H1 (cell line): ENCODE results near the gene PGP. TPM values are rescaled to one million over a fixed set of nuclear protein-coding genes. Genes with fewer than 3 reads are reported as not detected.
A peak's percentile ranks its signal among the peaks of the same experiment; 100 is the strongest.

Source experiments
- CTCF ChIA-PET: fragments of 300-600 bp; sonication (Branson Sonifier 250); formaldehyde crosslinking; loops from one replicate; lab custom pipeline; 2021; ENCODE audit not compliant: partially characterized antibody; lab: Charles Lee
- POLR2A ChIA-PET: fragments of 300-600 bp; sonication (Branson Sonifier 250); formaldehyde crosslinking; loops from one replicate; lab custom pipeline; 2021; ENCODE audit warnings: inconsistent platforms; ENCODE audit not compliant: partially characterized antibody; lab: Charles Lee
- DNase-seq, 2 experiments: peaks; one replicate each; pipeline versions ENCODE4 v3.0.0 to v3.0.0-alpha.2; 2010 to 2022; ENCODE audit warnings: low spot score in 2 of 2, low read depth in 1 of 2, mixed read lengths in 1 of 2
- FAIRE-seq: peaks from 2 replicates; lab custom pipeline; 2011; peaks lifted over from hg19 to GRCh38; lab: Jason Lieb, UNC
- H2AFZ ChIP-seq: 2 replicates; pipeline ENCODE4 v1.8.1; 2012; ENCODE audit warnings: low read length, inconsistent platforms
- H2AK5ac ChIP-seq: 2 replicates; pipeline ENCODE4 v1.6.1; 2013; ENCODE audit warnings: low read depth, low read length
- H2BK120ac ChIP-seq: replicated peaks from 2 replicates; pipeline ENCODE3; 2013; ENCODE audit warnings: low read depth, low read length, inconsistent platforms
- H2BK12ac ChIP-seq: 2 replicates; pipeline ENCODE4 v1.6.1; 2013; ENCODE audit warnings: low read depth, low read length
- H2BK15ac ChIP-seq: 2 replicates; pipeline ENCODE4 v1.6.1; 2013; ENCODE audit warnings: low read length
- H2BK20ac ChIP-seq: 2 replicates; pipeline ENCODE4 v1.6.1; 2013; ENCODE audit warnings: low read length
- H2BK5ac ChIP-seq: 2 replicates; pipeline ENCODE4 v1.6.1; 2013; ENCODE audit warnings: low read depth, low read length
- H3K14ac ChIP-seq: 2 replicates; pipeline ENCODE4 v1.6.1; 2013; ENCODE audit warnings: inconsistent platforms; ENCODE audit not compliant: insufficient read length
- H3K18ac ChIP-seq: 2 replicates; pipeline ENCODE4 v1.6.1; 2013; ENCODE audit warnings: low read length; ENCODE audit errors: extremely low read depth
- H3K23ac ChIP-seq: 2 replicates; pipeline ENCODE4 v1.6.1; 2013; ENCODE audit warnings: inconsistent platforms; ENCODE audit not compliant: insufficient read length
- H3K23me2 ChIP-seq: 2 replicates; pipeline ENCODE4 v1.6.1; 2013; ENCODE audit warnings: low read depth, low read length
- H3K27ac ChIP-seq: 2 replicates; pipeline ENCODE4 v1.6.1; 2011; ENCODE audit warnings: low read depth, low read length, inconsistent platforms
- H3K27me3 ChIP-seq, 4 experiments: replicated peaks in 1 of 4; 1 replicate in 1 of 4; 2 replicates in 3 of 4; pipeline versions ENCODE4 v1.6.1 to v1.8.1; 2011 to 2013; ENCODE audit warnings: low read length in 3 of 4, mild to moderate bottlenecking in 3 of 4, inconsistent platforms in 2 of 4, mixed read lengths in 2 of 4, moderate library complexity in 1 of 4; ENCODE audit not compliant: control insufficient read depth in 3 of 4, insufficient read depth in 3 of 4; ENCODE audit errors: extremely low read depth in 1 of 4
- H3K36me3 ChIP-seq, 4 experiments: 2 replicates each; pipeline versions ENCODE4 v1.6.1 to v1.8.1; 2011 to 2013; ENCODE audit warnings: mild to moderate bottlenecking in 4 of 4, low read length in 3 of 4, moderate library complexity in 2 of 4, control low read depth in 1 of 4, inconsistent platforms in 1 of 4; ENCODE audit not compliant: insufficient read depth in 4 of 4, control insufficient read depth in 2 of 4
- H3K4ac ChIP-seq: replicated peaks from 2 replicates; pipeline ENCODE3; 2013; ENCODE audit warnings: low read length, low read depth, mixed read lengths, inconsistent platforms; ENCODE audit not compliant: insufficient read length
- H3K4me1 ChIP-seq, 4 experiments: replicated peaks in 1 of 4; 1 replicate in 1 of 4; 2 replicates in 3 of 4; pipeline versions ENCODE4 v1.6.1 to v1.8.1; 2011 to 2013; ENCODE audit warnings: low read length in 3 of 4, inconsistent platforms in 2 of 4, mixed read lengths in 1 of 4; ENCODE audit not compliant: insufficient read depth in 4 of 4, control insufficient read depth in 3 of 4
- H3K4me2 ChIP-seq, 2 experiments: 2 replicates each; pipeline versions ENCODE4 v1.6.1 to v1.8.1; 2011 to 2013; ENCODE audit warnings: low read depth in 2 of 2, low read length in 2 of 2, control low read depth in 1 of 2, inconsistent platforms in 1 of 2, mild to moderate bottlenecking in 1 of 2; ENCODE audit not compliant: insufficient read depth in 1 of 2
- H3K4me3 ChIP-seq, 4 experiments: fragments of 200-600, 300-600 bp in 1 of 4; sonication (generic), shearing (Covaris generic), sonication (Bioruptor Twin) in 1 of 4; 2 replicates each; pipeline versions ENCODE4 v1.5.1 to v1.8.1; 2011 to 2016; ENCODE audit warnings: low read length in 4 of 4, low read depth in 3 of 4, control low read depth in 2 of 4, inconsistent platforms in 2 of 4, mild to moderate bottlenecking in 2 of 4, mixed read lengths in 1 of 4, moderate library complexity in 1 of 4; ENCODE audit not compliant: insufficient read depth in 2 of 4; ENCODE audit errors: extremely low read depth in 1 of 4
- H3K56ac ChIP-seq: replicated peaks from 2 replicates; pipeline ENCODE3; 2013; ENCODE audit warnings: low read depth, mild to moderate bottlenecking, mixed read lengths, low read length, inconsistent platforms; ENCODE audit not compliant: insufficient read length
- H3K79me1 ChIP-seq: 2 replicates; pipeline ENCODE4 v1.6.1; 2013; ENCODE audit warnings: low read depth, low read length, control low read depth
- H3K79me2 ChIP-seq, 2 experiments: 2 replicates each; pipeline versions ENCODE4 v1.6.1 to v1.8.1; 2012 to 2013; ENCODE audit warnings: low read length in 2 of 2, mild to moderate bottlenecking in 2 of 2, inconsistent platforms in 1 of 2; ENCODE audit not compliant: insufficient read depth in 2 of 2, control insufficient read depth in 1 of 2
- H3K9ac ChIP-seq, 4 experiments: replicated peaks in 1 of 4; 1 replicate in 1 of 4; 2 replicates in 3 of 4; pipeline versions ENCODE4 v1.6.1 to v1.8.1; 2011 to 2013; ENCODE audit warnings: low read depth in 3 of 4, low read length in 3 of 4, control low read depth in 2 of 4, mild to moderate bottlenecking in 2 of 4, moderate library complexity in 2 of 4, inconsistent platforms in 1 of 4; ENCODE audit errors: extremely low read depth in 1 of 4
- H3K9me3 ChIP-seq, 2 experiments: 2 replicates each; pipeline versions ENCODE4 v1.6.1 to v1.8.1; 2012 to 2013; ENCODE audit warnings: mild to moderate bottlenecking in 2 of 2, moderate library complexity in 2 of 2, control low read depth in 1 of 2, inconsistent platforms in 1 of 2, low read depth in 1 of 2, low read length in 1 of 2, mixed read lengths in 1 of 2; ENCODE audit not compliant: insufficient read depth in 2 of 2
- H4K20me1 ChIP-seq, 2 experiments: replicated peaks in 1 of 2; 2 replicates each; pipeline versions ENCODE3 to v1.8.1; 2011 to 2013; ENCODE audit warnings: inconsistent platforms in 2 of 2, low read length in 2 of 2, mild to moderate bottlenecking in 1 of 2; ENCODE audit not compliant: insufficient read depth in 2 of 2, control insufficient read depth in 1 of 2
- H4K5ac ChIP-seq: 2 replicates; pipeline ENCODE4 v1.6.1; 2013; ENCODE audit warnings: low read length, low read depth, mixed read lengths, inconsistent platforms; ENCODE audit not compliant: insufficient read length
- H4K8ac ChIP-seq: 2 replicates; pipeline ENCODE4 v1.8.0; 2013; ENCODE audit warnings: mild to moderate bottlenecking, moderate library complexity, low read length, inconsistent platforms; ENCODE audit not compliant: insufficient read depth; ENCODE audit errors: extremely low read depth
- H4K91ac ChIP-seq: replicated peaks from 2 replicates; pipeline ENCODE3; 2013; ENCODE audit warnings: low read length, mixed read lengths, inconsistent platforms; ENCODE audit not compliant: insufficient read length
- BRCA1 ChIP-seq: IDR thresholded peaks from 2 replicates; pipeline ENCODE4 v1.6.1; 2012; ENCODE audit warnings: low read depth, low read length, improper control_type of control experiment
- CBX5 ChIP-seq: fragments of 300-800, 300-1000 bp; sonication (generic); IDR thresholded peaks from 2 replicates; pipeline ENCODE4 v1.7.1; 2016; ENCODE audit warnings: antibody characterized with exemption, low read length, low read depth
- CBX8 ChIP-seq: fragments of 300-800, 300-1000 bp; sonication (generic); IDR thresholded peaks from 2 replicates; pipeline ENCODE4 v1.7.1; 2016; ENCODE audit warnings: low read depth, low read length, borderline replicate concordance
- KDM1A ChIP-seq: fragments of 200-600, 300-600 bp; sonication (generic); IDR thresholded peaks from 2 replicates; pipeline ENCODE4 v1.7.1; 2016; ENCODE audit warnings: mild to moderate bottlenecking, low read length, borderline replicate concordance
- NRF1 ChIP-seq: IDR thresholded peaks from 2 replicates; pipeline ENCODE4 v1.6.1; 2011; ENCODE audit warnings: mild to moderate bottlenecking, low read depth, low read length, improper control_type of control experiment
- PHF8 ChIP-seq: fragments of 200-600 bp; sonication (generic); conservative IDR thresholded peaks from 2 replicates; pipeline ENCODE4 v1.7.1; 2012; ENCODE audit warnings: low read depth, mild to moderate bottlenecking, inconsistent platforms, low read length, moderate library complexity
- POLR2A ChIP-seq, 2 experiments: IDR thresholded peaks; 1 replicate in 1 of 2; 2 replicates in 1 of 2; pipeline ENCODE4 v1.6.1; 2011; ENCODE audit warnings: low read depth in 2 of 2, low read length in 2 of 2, mild to moderate bottlenecking in 2 of 2; ENCODE audit errors: control extremely low read depth in 1 of 2
- RFX5 ChIP-seq: IDR thresholded peaks from 2 replicates; pipeline ENCODE4 v1.6.1; 2011; ENCODE audit warnings: low read depth, low read length, improper control_type of control experiment, borderline replicate concordance
- SAP30 ChIP-seq: fragments of 300-600 bp; sonication (generic); IDR thresholded peaks from 2 replicates; pipeline ENCODE4 v1.7.1; 2012; ENCODE audit warnings: low read length, moderate library complexity, mild to moderate bottlenecking, inconsistent platforms; ENCODE audit not compliant: insufficient read depth, insufficient replicate concordance
- SIRT6 ChIP-seq: IDR thresholded peaks from one replicate; pipeline ENCODE4 v1.7.1; 2012; ENCODE audit warnings: low read length, inconsistent platforms
- TBP ChIP-seq: IDR thresholded peaks from 2 replicates; pipeline ENCODE4 v1.6.1; 2011; ENCODE audit warnings: low read depth, low read length, improper control_type of control experiment
- TCF12 ChIP-seq: IDR thresholded peaks from 2 replicates; pipeline ENCODE4 v1.6.1; 2011; ENCODE audit warnings: low read depth, mild to moderate bottlenecking, low read length
- WGBS, 2 experiments: shearing (Covaris generic) in 1 of 2; methylation state at CpG; one replicate each; pipeline versions ENCODE4 v1.1.6 to v1.1.7; 2013 to 2015; ENCODE audit warnings: low lambda C conversion rate in 2 of 2, mixed read lengths in 2 of 2, inconsistent platforms in 1 of 2, low coverage in 1 of 2, missing lambda C conversion rate in 1 of 2; ENCODE audit not compliant: insufficient replicate concordance in 2 of 2, insufficient coverage in 1 of 2, insufficient read length in 1 of 2; ENCODE audit errors: extremely low coverage in 1 of 2, missing lambda C conversion rate in 1 of 2; 5-methylcytosine and 5-hydroxymethylcytosine counted together
- polyA plus RNA-seq, 7 experiments: library from polyadenylated mRNA; depleted of rRNA in 3 of 7; stranded (reverse) in 5 of 7; unstranded in 2 of 7; fragments of >200 nt in 5 of 7; fragments of 200-250 nt in 2 of 7; gene quantifications; 1 replicate in 5 of 7; 2 replicates in 1 of 7; 4 replicates in 1 of 7; pipeline versions ENCODE4 v1.2.1 to v1.2.3, GENCODE V29; 2011 to 2013; ENCODE audit warnings: missing spikeins in 2 of 7, mixed read lengths in 2 of 7
- total RNA-seq: library from RNA; stranded (reverse); fragmentation: NEBNext Ultra II Directional; extraction: Animal tissue kit (Norgen Biotek cat#: 25700); gene quantifications from 2 replicates; pipeline ENCODE4 v1.2.1, GENCODE V29; 2021

PGP gene
- total and polyA plus RNA-seq, 2 of the 8 experiments (the other 6 are each of a cell fraction or from before 2014, with no cell fraction given): 30.9 to 55.9 TPM

GRCh38 chr16:2186505-2186904 lies 28.1 kb downstream of the PGP start:
- no peak overlapping the region for H3K18ac ChIP-seq

More at GRCh38 chr16:2186505-2186904, 28.1 kb downstream of the PGP start:
- Histone ChIP-seq H3K36me3 (peaks cover 0 to 4% (median 0%) of the 10 kb centered on the region in 4 experiments; a peak in 1 of 8 replicates), H3K23me2 (peaks cover 2% of the 10 kb centered on the region; the same call in 1 of the 2 replicates), H2AFZ (no peak overlapping the region), H3K27me3 (no peaks in the 10 kb centered on the region), H3K4me3 (no peak overlapping the region), H3K4ac (no peak overlapping the region), H4K5ac (no peak overlapping the region), H3K79me1 (no peaks in the 10 kb centered on the region), H3K79me2 (no peaks in the 10 kb centered on the region), H2AK5ac (no peak overlapping the region), H3K56ac (no peak overlapping the region), H4K20me1 (peaks cover 0 to 6% of the 10 kb centered on the region in 2 experiments), H2BK20ac (no peak overlapping the region), H2BK5ac (no peak overlapping the region), H3K14ac (no peak overlapping the region), H3K4me2 (no peak overlapping the region), H3K27ac (no peak overlapping the region), H3K9me3 (no peaks in the 10 kb centered on the region), H4K8ac (peak overlapping the region; percentile 51; the same call in 1 of the 2 replicates), H2BK12ac (no peak overlapping the region), H3K4me1 (peaks cover 0 to 5% (median 2%) of the 10 kb centered on the region in 4 experiments; a peak in 4 of 7 replicates), H4K91ac (no peak overlapping the region), H3K23ac (no peak overlapping the region), H2BK15ac (no peak overlapping the region), H2BK120ac (no peak overlapping the region), H3K9ac (no peak overlapping the region)
- POLR2A ChIA-PET: interaction anchor here (0.6 to 4.9 kb wide), 3 partner anchors 14 to 62 kb away, joined by 3 to 17 read pairs (median 3); no protein-coding TSS in a partner anchor
- CTCF ChIA-PET: interaction anchor here (1.6 to 2.1 kb wide), 2 partner anchors 8 to 20 kb away, joined by 4 to 9 read pairs; no protein-coding TSS in a partner anchor
- FAIRE-seq (no peak), DNase-seq (no peak)
- TF ChIP-seq PHF8 (no peak), TCF12 (no peak), CBX8 (no peak), TBP (no peak), KDM1A (no peak), RFX5 (no peak), SIRT6 (no peak), POLR2A (IDR thresholded peaks at IDR 0.05; ENCODE audit: control extremely low read depth in 1 of 2, low read depth in 2 of 2, low read length in 2 of 2) (no peak), CBX5 (no peak), NRF1 (no peak), BRCA1 (no peak), SAP30 (no peak)
- WGBS, 2 experiments: 94% methylated on average over 15 of the region's 20 CpGs; no CpG with 5 or more reads in 1 of the 2 experiments
